ENCODE results near the gene RUFY4. TPM values are rescaled to one million over a fixed set of nuclear protein-coding genes. Genes with fewer than 3 reads are reported as not detected.
"Not testable (repeated sequence)": the region's sequence is repeated elsewhere in the genome, so short reads cannot be mapped to it uniquely, and the experiment has no call there.

RUFY4 gene
- total RNA-seq, 4 donors from 2014 or later, result 0.60 to 0.95 TPM; not detected in 2

GRCh38 chr2:218031771-218032257, 37.2 kb upstream of the RUFY4 start:
- no peak for ATAC-seq (ENCODE audit: low FRiP score)
- no peak for TF ChIP-seq CTCF (IDR thresholded peaks at IDR 0.05)
- DNase-seq (ENCODE audit: low spot score), result no peak

- no peak for TF ChIP-seq CTCF (IDR thresholded peaks at IDR 0.05)
- no peak for ATAC-seq (ENCODE audit: low FRiP score)
- no peak for DNase-seq (ENCODE audit: low spot score)
Measured at GRCh38 chr2:218032336-218033171, 36.5 kb upstream of the RUFY4 start.

- TF ChIP-seq CTCF (IDR thresholded peaks at IDR 0.05), result no peak
- DNase-seq (ENCODE audit: low spot score) (no peak), ATAC-seq (ENCODE audit: low FRiP score) (no peak)
Measured at GRCh38 chr2:218033208-218033589, 35.9 kb upstream of the RUFY4 start.

GRCh38 chr2:218033590-218034496, 35.2 kb upstream of the RUFY4 start:
- DNase-seq (ENCODE audit: low spot score) (no peak), ATAC-seq (ENCODE audit: low FRiP score) (no peak)
- no peak for TF ChIP-seq CTCF (IDR thresholded peaks at IDR 0.05)

- not testable (repeated sequence) for DNase-seq (ENCODE audit: low spot score)
- ATAC-seq (ENCODE audit: low FRiP score), result peak; percentile 64
- peak in 1 of 3 donors; percentile 31 for TF ChIP-seq CTCF (IDR thresholded peaks at IDR 0.05)
Measured at GRCh38 chr2:218034497-218035213, 34.4 kb upstream of the RUFY4 start.

- ATAC-seq (ENCODE audit: low FRiP score), result no peak
- no peak for TF ChIP-seq CTCF (IDR thresholded peaks at IDR 0.05)
- DNase-seq (ENCODE audit: low spot score), result no peak
Measured at GRCh38 chr2:218035463-218036100, 33.5 kb upstream of the RUFY4 start.
